NCI-H510A treated with DMSO at 0.1 percent for 48 hours (cell line): ENCODE measurements around the gene KIFC1.
A peak's percentile ranks its signal among the peaks of the same experiment; 100 is the strongest.

Experiments
- DNase-seq: peaks from one replicate; lab custom pipeline; 2025; lab: John Stamatoyannopoulos, UW

KIFC1 gene

GRCh38 chr6:33426590-33427511 lies 35.2 kb downstream of the KIFC1 start:
- DNase-seq: no peak

- peak; percentile 25 for DNase-seq
Measured at GRCh38 chr6:33427585-33428223, 36.1 kb downstream of the KIFC1 start.

- DNase-seq: peak; percentile 21
Measured at GRCh38 chr6:33428224-33428965, 36.8 kb downstream of the KIFC1 start.

GRCh38 chr6:33428966-33429749 lies 37.5 kb downstream of the KIFC1 start:
- no peak for DNase-seq

GRCh38 chr6:33429750-33430052 lies 38.1 kb downstream of the KIFC1 start:
- DNase-seq: no peak

GRCh38 chr6:33430334-33430733 lies 38.7 kb downstream of the KIFC1 start:
- DNase-seq: no peak

GRCh38 chr6:33430991-33431879 lies 39.6 kb downstream of the KIFC1 start:
- DNase-seq: peak; percentile 78

GRCh38 chr6:33431880-33432541 lies 40.4 kb downstream of the KIFC1 start:
- DNase-seq: no peak

- DNase-seq: no peak
Measured at GRCh38 chr6:33432546-33432945, 40.9 kb downstream of the KIFC1 start.

GRCh38 chr6:33433001-33433543 lies 41.4 kb downstream of the KIFC1 start:
- no peak for DNase-seq

GRCh38 chr6:33433544-33434191 lies 42.0 kb downstream of the KIFC1 start:
- DNase-seq: no peak

- DNase-seq: no peak
Measured at GRCh38 chr6:33434961-33435360, 43.3 kb downstream of the KIFC1 start.

GRCh38 chr6:33437666-33438065 lies 46.0 kb downstream of the KIFC1 start:
- DNase-seq: no peak

- no peak for DNase-seq
Measured at GRCh38 chr6:33438978-33439594, 47.5 kb downstream of the KIFC1 start.

GRCh38 chr6:33439956-33440648 lies 48.5 kb downstream of the KIFC1 start:
- DNase-seq: no peak

- DNase-seq: no peak
Measured at GRCh38 chr6:33440649-33441309, 49.2 kb downstream of the KIFC1 start.

- DNase-seq: no peak
Measured at GRCh38 chr6:33441457-33441856, 49.8 kb downstream of the KIFC1 start.

- DNase-seq: no peak
Measured at GRCh38 chr6:33442283-33442682, 50.7 kb downstream of the KIFC1 start.
